ENCODE measurements around the gene USP54.

USP54 gene

GRCh38 chr10:73460897-73461296 is 130.2 kb downstream of the USP54 start:
- TF ChIP-seq CTCF (IDR thresholded peaks at IDR 0.05; ENCODE audit: insufficient read depth, low read depth, low read length, missing control alignments): no peak
- no peak for DNase-seq (ENCODE audit: low read depth)
- no peak overlapping the region for H3K4me3 ChIP-seq (ENCODE audit: low read depth, low read length)

- H3K4me3 ChIP-seq (ENCODE audit: low read depth, low read length): no peak overlapping the region
- TF ChIP-seq CTCF (IDR thresholded peaks at IDR 0.05; ENCODE audit: insufficient read depth, low read depth, low read length, missing control alignments): no peak
- DNase-seq (ENCODE audit: low read depth): no peak
These were observed 131.3 kb downstream of the USP54 start for GRCh38 chr10:73459683-73460314.

- DNase-seq (ENCODE audit: low read depth): no peak
- no peak for TF ChIP-seq CTCF (IDR thresholded peaks at IDR 0.05; ENCODE audit: insufficient read depth, low read depth, low read length, missing control alignments)
- H3K4me3 ChIP-seq (ENCODE audit: low read depth, low read length): no peak overlapping the region
These were observed 134.8 kb downstream of the USP54 start for GRCh38 chr10:73456187-73456890.

GRCh38 chr10:73449113-73449512 is 142.0 kb downstream of the USP54 start:
- TF ChIP-seq CTCF (IDR thresholded peaks at IDR 0.05; ENCODE audit: insufficient read depth, low read depth, low read length, missing control alignments): no peak
- H3K4me3 ChIP-seq (ENCODE audit: low read depth, low read length): no peak overlapping the region
- DNase-seq (ENCODE audit: low read depth): no peak

- H3K4me3 ChIP-seq (ENCODE audit: low read depth, low read length): no peak overlapping the region
- TF ChIP-seq CTCF (IDR thresholded peaks at IDR 0.05; ENCODE audit: insufficient read depth, low read depth, low read length, missing control alignments): no peak
- DNase-seq (ENCODE audit: low read depth): no peak
These were observed 142.8 kb downstream of the USP54 start for GRCh38 chr10:73448384-73448783.
